Measurements from ENCODE around the gene NDST4.
A peak's percentile ranks its signal among the peaks of the same experiment; 100 is the strongest.

Gene NDST4

GRCh38 chr4:114976901-114977300 lies 136.5 kb downstream of the NDST4 start:
- H4K91ac ChIP-seq (ENCODE audit: low read depth, low read length, poor library complexity) = no peak overlapping the region
- H2BK120ac ChIP-seq (ENCODE audit: low read depth, low read length) = no peak overlapping the region
- H3K79me1 ChIP-seq (ENCODE audit: low read depth, low read length) = no peaks in the 10 kb centered on the region
- H2BK15ac ChIP-seq (ENCODE audit: low read length) = no peak overlapping the region
- H3K4ac ChIP-seq (ENCODE audit: low read length) = no peak overlapping the region
- no CpG with 5 or more reads among the region's 1 CpG for WGBS, 2 donors (ENCODE audit: extremely low coverage in 2 of 2, insufficient read length in 2 of 2, insufficient replicate concordance in 1 of 2)
- no peak overlapping the region for H2AK5ac ChIP-seq (ENCODE audit: low read depth, low read length)
- no peak overlapping the region for H2BK5ac ChIP-seq (ENCODE audit: low read length)
- H3K9ac ChIP-seq (ENCODE audit: low read depth, low read length, poor library complexity) = no peak overlapping the region
- no peaks in the 10 kb centered on the region for H3K9me3 ChIP-seq (replicated peaks in 1 of 2; ENCODE audit: control insufficient read depth in 2 of 2, insufficient read depth in 1 of 2, low read depth in 1 of 2, low read length in 2 of 2)
- H3K23ac ChIP-seq (ENCODE audit: low read depth, low read length, poor library complexity) = no peak overlapping the region
- no peak overlapping the region for H3K18ac ChIP-seq (ENCODE audit: low read length)
- no peak overlapping the region for H3K4me2 ChIP-seq (ENCODE audit: insufficient read depth, low read length, poor library complexity, severe bottlenecking)
- H2BK12ac ChIP-seq (ENCODE audit: low read length) = no peak overlapping the region
- H3K4me3 ChIP-seq (ENCODE audit: low read length in 2 of 2) = no peak overlapping the region
- H3K14ac ChIP-seq (ENCODE audit: low read length) = no peak overlapping the region
- H3K36me3 ChIP-seq (replicated peaks in 1 of 2; ENCODE audit: control insufficient read depth in 2 of 2, insufficient read depth in 2 of 2, low read length in 2 of 2) = no peaks in the 10 kb centered on the region
- H4K8ac ChIP-seq (ENCODE audit: low read depth, low read length) = no peak overlapping the region
- DNase-seq (ENCODE audit: low spot score) = no peak
- no peaks in the 10 kb centered on the region for H3K4me1 ChIP-seq (ENCODE audit: control insufficient read depth in 2 of 2, insufficient read depth in 1 of 2, low read depth in 1 of 2, low read length in 2 of 2)
- H3K27ac ChIP-seq (replicated peaks; ENCODE audit: low read length) = no peak overlapping the region
- no peaks in the 10 kb centered on the region for H3K27me3 ChIP-seq (ENCODE audit: control insufficient read depth in 3 of 3, insufficient read depth in 3 of 3, low read depth in 1 of 3, low read length in 3 of 3)
- no peak overlapping the region for H2AFZ ChIP-seq (ENCODE audit: low read length)

GRCh38 chr4:114964026-114964425 lies 149.4 kb downstream of the NDST4 start:
- H3K27ac ChIP-seq (replicated peaks; ENCODE audit: low read length) = no peak overlapping the region
- H3K27me3 ChIP-seq (ENCODE audit: control insufficient read depth in 3 of 3, insufficient read depth in 3 of 3, low read depth in 1 of 3, low read length in 3 of 3) = no peaks in the 10 kb centered on the region
- H4K91ac ChIP-seq (ENCODE audit: low read depth, low read length, poor library complexity) = no peak overlapping the region
- H3K23ac ChIP-seq (ENCODE audit: low read depth, low read length, poor library complexity) = no peak overlapping the region
- H2AK5ac ChIP-seq (ENCODE audit: low read depth, low read length) = no peak overlapping the region
- no peak overlapping the region for H3K14ac ChIP-seq (ENCODE audit: low read length)
- H3K9me3 ChIP-seq (replicated peaks in 1 of 2; ENCODE audit: control insufficient read depth in 2 of 2, insufficient read depth in 1 of 2, low read depth in 1 of 2, low read length in 2 of 2) = peaks cover 0 to 2% of the 10 kb centered on the region in 2 donors
- H2BK5ac ChIP-seq (ENCODE audit: low read length) = no peak overlapping the region
- H3K4ac ChIP-seq (ENCODE audit: low read length) = no peak overlapping the region
- no peak overlapping the region for H4K8ac ChIP-seq (ENCODE audit: low read depth, low read length)
- no peak overlapping the region for H2BK12ac ChIP-seq (ENCODE audit: low read length)
- H3K36me3 ChIP-seq (replicated peaks in 1 of 2; ENCODE audit: control insufficient read depth in 2 of 2, insufficient read depth in 2 of 2, low read length in 2 of 2) = peaks cover 0 to 2% of the 10 kb centered on the region in 2 donors
- H2BK120ac ChIP-seq (ENCODE audit: low read depth, low read length) = no peak overlapping the region
- no peak overlapping the region for H2AFZ ChIP-seq (ENCODE audit: low read length)
- H3K18ac ChIP-seq (ENCODE audit: low read length) = no peak overlapping the region
- no peak overlapping the region for H3K4me2 ChIP-seq (ENCODE audit: insufficient read depth, low read length, poor library complexity, severe bottlenecking)
- DNase-seq (ENCODE audit: low spot score) = no peak
- no peak overlapping the region for H3K4me3 ChIP-seq (ENCODE audit: low read length in 2 of 2)
- H3K79me1 ChIP-seq (ENCODE audit: low read depth, low read length) = no peaks in the 10 kb centered on the region
- H3K9ac ChIP-seq (ENCODE audit: low read depth, low read length, poor library complexity) = no peak overlapping the region
- no peaks in the 10 kb centered on the region for H3K4me1 ChIP-seq (ENCODE audit: control insufficient read depth in 2 of 2, insufficient read depth in 1 of 2, low read depth in 1 of 2, low read length in 2 of 2)
- H2BK15ac ChIP-seq (ENCODE audit: low read length) = no peak overlapping the region

- H3K9ac ChIP-seq (ENCODE audit: low read depth, low read length, poor library complexity) = no peak overlapping the region
- H2AK5ac ChIP-seq (ENCODE audit: low read depth, low read length) = no peak overlapping the region
- no peak overlapping the region for H2BK120ac ChIP-seq (ENCODE audit: low read depth, low read length)
- no peak overlapping the region for H3K4me3 ChIP-seq (ENCODE audit: low read length in 2 of 2)
- no peak overlapping the region for H2BK5ac ChIP-seq (ENCODE audit: low read length)
- no peak for DNase-seq (ENCODE audit: low spot score)
- H3K23ac ChIP-seq (ENCODE audit: low read depth, low read length, poor library complexity) = no peak overlapping the region
- no peak overlapping the region for H3K4me2 ChIP-seq (ENCODE audit: insufficient read depth, low read length, poor library complexity, severe bottlenecking)
- H2BK12ac ChIP-seq (ENCODE audit: low read length) = no peak overlapping the region
- no peak overlapping the region for H3K18ac ChIP-seq (ENCODE audit: low read length)
- no peaks in the 10 kb centered on the region for H3K9me3 ChIP-seq (replicated peaks in 1 of 2; ENCODE audit: control insufficient read depth in 2 of 2, insufficient read depth in 1 of 2, low read depth in 1 of 2, low read length in 2 of 2)
- H3K36me3 ChIP-seq (replicated peaks in 1 of 2; ENCODE audit: control insufficient read depth in 2 of 2, insufficient read depth in 2 of 2, low read length in 2 of 2) = no peaks in the 10 kb centered on the region
- no peak overlapping the region for H4K8ac ChIP-seq (ENCODE audit: low read depth, low read length)
- no peak overlapping the region for H4K91ac ChIP-seq (ENCODE audit: low read depth, low read length, poor library complexity)
- WGBS, 2 donors (ENCODE audit: extremely low coverage in 2 of 2, insufficient read length in 2 of 2, insufficient replicate concordance in 1 of 2) = no CpG with 5 or more reads among the region's 1 CpG
- H2AFZ ChIP-seq (ENCODE audit: low read length) = no peak overlapping the region
- no peaks in the 10 kb centered on the region for H3K4me1 ChIP-seq (ENCODE audit: control insufficient read depth in 2 of 2, insufficient read depth in 1 of 2, low read depth in 1 of 2, low read length in 2 of 2)
- no peaks in the 10 kb centered on the region for H3K27me3 ChIP-seq (ENCODE audit: control insufficient read depth in 3 of 3, insufficient read depth in 3 of 3, low read depth in 1 of 3, low read length in 3 of 3)
- no peak overlapping the region for H3K4ac ChIP-seq (ENCODE audit: low read length)
- no peak overlapping the region for H3K14ac ChIP-seq (ENCODE audit: low read length)
- no peak overlapping the region for H3K27ac ChIP-seq (replicated peaks; ENCODE audit: low read length)
- no peak overlapping the region for H2BK15ac ChIP-seq (ENCODE audit: low read length)
- H3K79me1 ChIP-seq (ENCODE audit: low read depth, low read length) = no peaks in the 10 kb centered on the region
These were observed 167.8 kb downstream of the NDST4 start for GRCh38 chr4:114945616-114946015.

GRCh38 chr4:114941503-114941902 lies 171.9 kb downstream of the NDST4 start:
- no peak overlapping the region for H2BK12ac ChIP-seq (ENCODE audit: low read length)
- no peaks in the 10 kb centered on the region for H3K9me3 ChIP-seq (replicated peaks in 1 of 2; ENCODE audit: control insufficient read depth in 2 of 2, insufficient read depth in 1 of 2, low read depth in 1 of 2, low read length in 2 of 2)
- H4K8ac ChIP-seq (ENCODE audit: low read depth, low read length) = no peak overlapping the region
- H3K18ac ChIP-seq (ENCODE audit: low read length) = no peak overlapping the region
- peak overlapping the region; percentile 76 for H2AFZ ChIP-seq (ENCODE audit: low read length)
- no peaks in the 10 kb centered on the region for H3K36me3 ChIP-seq (replicated peaks in 1 of 2; ENCODE audit: control insufficient read depth in 2 of 2, insufficient read depth in 2 of 2, low read length in 2 of 2)
- H3K4me1 ChIP-seq (ENCODE audit: control insufficient read depth in 2 of 2, insufficient read depth in 1 of 2, low read depth in 1 of 2, low read length in 2 of 2) = no peaks in the 10 kb centered on the region
- H3K27ac ChIP-seq (replicated peaks; ENCODE audit: low read length) = no peak overlapping the region
- H2BK120ac ChIP-seq (ENCODE audit: low read depth, low read length) = no peak overlapping the region
- no peak overlapping the region for H3K4me2 ChIP-seq (ENCODE audit: insufficient read depth, low read length, poor library complexity, severe bottlenecking)
- H3K27me3 ChIP-seq (ENCODE audit: control insufficient read depth in 3 of 3, insufficient read depth in 3 of 3, low read depth in 1 of 3, low read length in 3 of 3) = no peaks in the 10 kb centered on the region
- no peak overlapping the region for H2BK15ac ChIP-seq (ENCODE audit: low read length)
- H4K91ac ChIP-seq (ENCODE audit: low read depth, low read length, poor library complexity) = no peak overlapping the region
- H2AK5ac ChIP-seq (ENCODE audit: low read depth, low read length) = no peak overlapping the region
- no peak overlapping the region for H3K23ac ChIP-seq (ENCODE audit: low read depth, low read length, poor library complexity)
- DNase-seq (ENCODE audit: low spot score) = no peak
- no peak overlapping the region for H3K4me3 ChIP-seq (ENCODE audit: low read length in 2 of 2)
- H3K79me1 ChIP-seq (ENCODE audit: low read depth, low read length) = no peaks in the 10 kb centered on the region
- no peak overlapping the region for H3K14ac ChIP-seq (ENCODE audit: low read length)
- H3K9ac ChIP-seq (ENCODE audit: low read depth, low read length, poor library complexity) = no peak overlapping the region
- WGBS, 2 donors (ENCODE audit: extremely low coverage in 2 of 2, insufficient read length in 2 of 2, insufficient replicate concordance in 1 of 2) = no CpG with 5 or more reads among the region's 2 CpGs
- no peak overlapping the region for H3K4ac ChIP-seq (ENCODE audit: low read length)
- no peak overlapping the region for H2BK5ac ChIP-seq (ENCODE audit: low read length)

All from neuronal stem cell (in vitro differentiated cells).